H9 (cell line): ENCODE results near the gene SOBP. TPM values are rescaled to one million over a fixed set of nuclear protein-coding genes. Genes with fewer than 3 reads are reported as not detected.

ENCODE experiments used
- DNase-seq: peaks from one replicate; pipeline ENCODE4 v3.0.0-alpha.2; 2017
- H2AFZ ChIP-seq: one replicate; pipeline ENCODE4 v1.6.1; 2013; ENCODE audit warnings: mild to moderate bottlenecking, low read length, control low read depth, moderate library complexity
- H2AK5ac ChIP-seq: 2 replicates; pipeline ENCODE4 v1.6.1; 2013; ENCODE audit warnings: low read length, control low read depth, mixed read lengths; ENCODE audit not compliant: insufficient read length
- H2BK120ac ChIP-seq: one replicate; pipeline ENCODE4 v1.6.1; 2013; ENCODE audit warnings: low read depth, mild to moderate bottlenecking, low read length, control low read depth, inconsistent platforms; ENCODE audit not compliant: poor library complexity, severe bottlenecking
- H2BK12ac ChIP-seq: 2 replicates; pipeline ENCODE4 v1.6.1; 2013; ENCODE audit warnings: low read length, control low read depth, mixed read lengths, low read depth; ENCODE audit not compliant: insufficient read length
- H2BK15ac ChIP-seq: 2 replicates; pipeline ENCODE4 v1.6.1; 2013; ENCODE audit warnings: low read depth, low read length, control low read depth
- H2BK20ac ChIP-seq: one replicate; pipeline ENCODE4 v1.6.1; 2013; ENCODE audit warnings: low read depth, mild to moderate bottlenecking, low read length, control low read depth, inconsistent platforms; ENCODE audit not compliant: poor library complexity, severe bottlenecking
- H2BK5ac ChIP-seq: 2 replicates; pipeline ENCODE4 v1.6.1; 2013; ENCODE audit warnings: low read length, control low read depth, mixed read lengths; ENCODE audit not compliant: insufficient read length
- H3K14ac ChIP-seq: 2 replicates; pipeline ENCODE4 v1.6.1; 2013; ENCODE audit warnings: low read length, control low read depth; ENCODE audit not compliant: insufficient read depth
- H3K18ac ChIP-seq: 2 replicates; pipeline ENCODE4 v1.6.1; 2013; ENCODE audit warnings: low read depth, mild to moderate bottlenecking, mixed read lengths, low read length, control low read depth; ENCODE audit not compliant: insufficient read length
- H3K23ac ChIP-seq: 2 replicates; pipeline ENCODE4 v1.6.1; 2013; ENCODE audit warnings: low read length, control low read depth, mixed read lengths, low read depth; ENCODE audit not compliant: insufficient read length
- H3K23me2 ChIP-seq: 2 replicates; pipeline ENCODE4 v1.6.1; 2013; ENCODE audit warnings: low read depth, mild to moderate bottlenecking, mixed read lengths, low read length, control low read depth; ENCODE audit not compliant: insufficient read length, poor library complexity, severe bottlenecking
- H3K27ac ChIP-seq: 2 replicates; pipeline ENCODE4 v1.5.1; 2013; ENCODE audit warnings: low read length, control low read depth, mixed read lengths, low read depth; ENCODE audit not compliant: insufficient read length
- H3K27me3 ChIP-seq: 2 replicates; pipeline ENCODE4 v1.6.1; 2013; ENCODE audit warnings: low read length, control low read depth, inconsistent platforms; ENCODE audit not compliant: insufficient read depth
- H3K4ac ChIP-seq: 2 replicates; pipeline ENCODE4 v1.6.1; 2013; ENCODE audit warnings: low read depth, mild to moderate bottlenecking, control low read depth, inconsistent platforms, low read length, moderate library complexity
- H3K4me1 ChIP-seq: 2 replicates; pipeline ENCODE4 v1.6.1; 2013; ENCODE audit warnings: low read length, control low read depth, inconsistent platforms; ENCODE audit not compliant: insufficient read depth
- H3K4me2 ChIP-seq: 2 replicates; pipeline ENCODE4 v1.6.1; 2013; ENCODE audit warnings: low read length, control low read depth, mixed read lengths; ENCODE audit not compliant: insufficient read length, insufficient read depth
- H3K56ac ChIP-seq: 2 replicates; pipeline ENCODE4 v1.6.1; 2013; ENCODE audit warnings: low read depth, mild to moderate bottlenecking, mixed read lengths, low read length, control low read depth; ENCODE audit not compliant: insufficient read length
- H3K79me1 ChIP-seq: 2 replicates; pipeline ENCODE4 v1.6.1; 2013; ENCODE audit warnings: low read depth, mild to moderate bottlenecking, moderate library complexity, low read length, control low read depth, inconsistent platforms; ENCODE audit not compliant: insufficient read depth, poor library complexity, severe bottlenecking
- H3K79me2 ChIP-seq: 2 replicates; pipeline ENCODE4 v1.6.1; 2013; ENCODE audit warnings: low read length, control low read depth, inconsistent platforms; ENCODE audit not compliant: insufficient read depth
- H3K9ac ChIP-seq: 2 replicates; pipeline ENCODE4 v1.6.1; 2013; ENCODE audit warnings: low read length, control low read depth, mixed read lengths; ENCODE audit not compliant: insufficient read length; ENCODE audit errors: extremely low read depth
- H3K9me3 ChIP-seq: one replicate; pipeline ENCODE4 v1.6.1; 2013; ENCODE audit warnings: low read depth, low read length, inconsistent platforms; ENCODE audit not compliant: control insufficient read depth
- H3T11ph ChIP-seq: one replicate; pipeline ENCODE4 v1.6.1; 2013; ENCODE audit warnings: mild to moderate bottlenecking, low read length, control low read depth, inconsistent platforms
- H4K20me1 ChIP-seq: one replicate; pipeline ENCODE4 v1.6.1; 2013; ENCODE audit not compliant: control insufficient read depth, insufficient read length, insufficient read depth
- H4K5ac ChIP-seq: 2 replicates; pipeline ENCODE4 v1.6.1; 2013; ENCODE audit warnings: low read depth, mild to moderate bottlenecking, mixed read lengths, low read length, control low read depth; ENCODE audit not compliant: insufficient read length
- H4K8ac ChIP-seq: replicated peaks from 2 replicates; pipeline ENCODE4 v1.6.1; 2013; ENCODE audit warnings: low read length, control low read depth, mixed read lengths, low read depth; ENCODE audit not compliant: insufficient read length
- H4K91ac ChIP-seq: 2 replicates; pipeline ENCODE4 v1.6.1; 2013; ENCODE audit warnings: low read depth, mild to moderate bottlenecking, moderate library complexity, mixed read lengths, low read length, control low read depth; ENCODE audit not compliant: insufficient read length
- H3K27ac Mint-ChIP-seq, 3 experiments: 2 replicates in 2 of 3; 3 replicates in 1 of 3; pipeline ENCODE4 v1.8.0; 2020 to 2021; ENCODE audit warnings: mixed read lengths in 3 of 3, mild to moderate bottlenecking in 1 of 3, moderate library complexity in 1 of 3
- H3K27me3 Mint-ChIP-seq: 2 replicates; pipeline ENCODE4 v1.8.0; 2021; ENCODE audit warnings: low read depth, mild to moderate bottlenecking, moderate library complexity, mixed read lengths
- H3K36me3 Mint-ChIP-seq, 3 experiments: 2 replicates in 2 of 3; 3 replicates in 1 of 3; pipeline ENCODE4 v1.8.0; 2020 to 2021; ENCODE audit warnings: low read depth in 3 of 3, mixed read lengths in 3 of 3; ENCODE audit not compliant: insufficient read depth in 1 of 3
- H3K4me1 Mint-ChIP-seq, 2 experiments: 2 replicates each; pipeline ENCODE4 v1.8.0; 2020; ENCODE audit warnings: mixed read lengths in 2 of 2
- H3K4me3 Mint-ChIP-seq, 2 experiments: 2 replicates in 1 of 2; 3 replicates in 1 of 2; pipeline ENCODE4 v1.8.0; 2020 to 2021; ENCODE audit warnings: mild to moderate bottlenecking in 2 of 2, mixed read lengths in 2 of 2, moderate library complexity in 1 of 2
- H3K9me3 Mint-ChIP-seq, 2 experiments: 2 replicates in 1 of 2; 3 replicates in 1 of 2; pipeline ENCODE4 v1.8.0; 2020; ENCODE audit warnings: mild to moderate bottlenecking in 2 of 2, mixed read lengths in 2 of 2, moderate library complexity in 1 of 2
- WGBS: extraction: QIAGEN DNeasy Blood & Tissue Kit; methylation state at CpG from one replicate; pipeline ENCODE4 v1.1.7; 2013; ENCODE audit warnings: missing lambda C conversion rate, low lambda C conversion rate, mixed read lengths; ENCODE audit not compliant: insufficient read length; ENCODE audit errors: extremely low coverage; 5-methylcytosine and 5-hydroxymethylcytosine counted together
- total RNA-seq: library from RNA; stranded (reverse); gene quantifications from 2 replicates; pipeline ENCODE4 v1.2.1, GENCODE V29; 2021
- TF ChIP-seq, protein P1 (sequence below): fragments of 200-600 bp; sonication (generic); conservative IDR thresholded peaks from 3 replicates; pipeline ENCODE4 v1.8.0; 2021; ENCODE audit warnings: antibody characterized with exemption, mild to moderate bottlenecking

The SOBP gene
- total RNA-seq, 1 experiment from 2014 or later: 4.3 TPM

DNA sequence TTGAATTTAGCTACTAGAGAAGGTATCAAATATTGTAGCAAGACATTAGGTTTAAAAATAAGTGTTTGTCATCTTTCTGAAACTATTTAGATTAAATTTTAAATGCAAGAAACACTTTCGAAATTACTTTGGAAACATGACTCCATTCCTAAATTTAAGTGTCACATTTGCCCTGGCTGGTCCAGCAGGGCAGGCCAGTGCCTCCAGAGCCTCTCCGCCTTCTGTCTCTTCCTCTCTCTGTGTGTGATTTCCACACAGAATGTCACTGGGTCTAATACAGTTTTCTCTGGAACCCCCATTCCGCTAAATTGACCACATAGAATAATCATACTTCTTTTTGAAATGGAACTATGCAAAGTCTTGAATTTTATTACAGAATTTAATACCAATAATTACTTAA is 111.5 kb downstream of the SOBP start:
- Histone ChIP-seq H4K91ac (no peak overlapping the region), H4K20me1 (no peaks in the 10 kb centered on the region), H3K14ac (no peak overlapping the region), H3K4me1 (peaks cover 7% of the 10 kb centered on the region; the same call in 1 of the 2 replicates), H3K27me3 (no peaks in the 10 kb centered on the region), H3K4me2 (no peak overlapping the region), H4K5ac (no peak overlapping the region), H2BK20ac (no peak overlapping the region), H2BK12ac (no peak overlapping the region), H3K79me1 (no peaks in the 10 kb centered on the region), H2BK5ac (no peak overlapping the region), H3K9ac (no peak overlapping the region), H2BK15ac (no peak overlapping the region), H4K8ac (no peak overlapping the region), H3K4ac (no peak overlapping the region), H3K27ac (no peak overlapping the region), H3T11ph (no peak overlapping the region), H3K23me2 (no peaks in the 10 kb centered on the region), H3K9me3 (no peaks in the 10 kb centered on the region), H3K79me2 (no peaks in the 10 kb centered on the region), H2AFZ (no peak overlapping the region), H3K18ac (no peak overlapping the region), H3K23ac (no peak overlapping the region), H3K56ac (no peak overlapping the region), H2AK5ac (no peak overlapping the region), H2BK120ac (no peak overlapping the region)
- DNase-seq: no peak
- H3K4me3 Mint-ChIP-seq: no peak overlapping the region
- no peaks in the 10 kb centered on the region for H3K36me3 Mint-ChIP-seq
- H3K4me1 Mint-ChIP-seq: peaks cover 65 to 76% of the 10 kb centered on the region in 2 experiments
- TF ChIP-seq, protein P1, sequence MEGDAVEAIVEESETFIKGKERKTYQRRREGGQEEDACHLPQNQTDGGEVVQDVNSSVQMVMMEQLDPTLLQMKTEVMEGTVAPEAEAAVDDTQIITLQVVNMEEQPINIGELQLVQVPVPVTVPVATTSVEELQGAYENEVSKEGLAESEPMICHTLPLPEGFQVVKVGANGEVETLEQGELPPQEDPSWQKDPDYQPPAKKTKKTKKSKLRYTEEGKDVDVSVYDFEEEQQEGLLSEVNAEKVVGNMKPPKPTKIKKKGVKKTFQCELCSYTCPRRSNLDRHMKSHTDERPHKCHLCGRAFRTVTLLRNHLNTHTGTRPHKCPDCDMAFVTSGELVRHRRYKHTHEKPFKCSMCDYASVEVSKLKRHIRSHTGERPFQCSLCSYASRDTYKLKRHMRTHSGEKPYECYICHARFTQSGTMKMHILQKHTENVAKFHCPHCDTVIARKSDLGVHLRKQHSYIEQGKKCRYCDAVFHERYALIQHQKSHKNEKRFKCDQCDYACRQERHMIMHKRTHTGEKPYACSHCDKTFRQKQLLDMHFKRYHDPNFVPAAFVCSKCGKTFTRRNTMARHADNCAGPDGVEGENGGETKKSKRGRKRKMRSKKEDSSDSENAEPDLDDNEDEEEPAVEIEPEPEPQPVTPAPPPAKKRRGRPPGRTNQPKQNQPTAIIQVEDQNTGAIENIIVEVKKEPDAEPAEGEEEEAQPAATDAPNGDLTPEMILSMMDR: no peak
- H3K9me3 Mint-ChIP-seq: no peaks in the 10 kb centered on the region
- H3K27ac Mint-ChIP-seq: peak overlapping the region in 1 of 3 experiments; percentile 40; a peak in 1 of 7 replicates
- H3K27me3 Mint-ChIP-seq: no peaks in the 10 kb centered on the region
- WGBS: no CpG with 5 or more reads among the region's 3 CpGs
